ENCODE results near the gene TNFRSF6B.

The TNFRSF6B gene

DNA sequence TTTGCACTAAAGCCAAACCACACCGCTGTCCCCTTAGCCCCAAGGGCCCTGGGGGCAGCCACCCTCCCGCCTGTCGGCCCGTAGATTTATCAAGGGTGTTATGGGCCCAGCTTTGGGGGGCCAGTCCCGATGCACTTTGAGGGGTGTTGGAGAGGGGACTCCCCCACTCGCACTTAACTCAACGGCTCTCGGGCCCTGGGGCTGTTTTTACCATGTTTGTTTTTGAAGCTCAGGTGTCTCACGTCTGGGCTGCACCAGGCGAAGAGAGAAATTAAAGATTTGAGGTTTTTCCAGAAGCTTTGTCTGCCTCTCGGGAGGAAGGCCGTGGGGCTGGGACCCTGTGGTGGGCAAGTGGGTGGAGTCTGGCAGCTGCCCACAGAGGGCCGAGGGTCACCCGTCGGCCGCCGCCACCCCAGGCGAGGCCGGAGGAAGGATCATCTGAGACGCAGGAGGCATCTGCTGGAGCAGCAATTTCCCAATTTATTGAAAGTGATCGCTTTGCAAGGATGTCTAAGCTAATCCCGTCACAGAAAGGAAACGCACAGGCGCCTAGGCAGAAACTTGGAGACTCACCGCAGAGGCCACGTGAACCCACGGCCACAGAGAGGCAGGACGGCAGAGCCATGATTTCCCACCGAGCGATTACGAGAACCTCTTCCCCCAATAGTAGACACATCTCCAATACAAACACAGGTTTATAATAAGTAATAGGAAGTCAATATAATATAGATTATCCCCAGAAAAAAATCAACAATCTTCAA is 46.9 kb downstream of the TNFRSF6B start:
- H3K27ac ChIP-seq: no peak overlapping the region

GRCh38 chr20:63744158-63744557 is 47.7 kb downstream of the TNFRSF6B start:
- TF ChIP-seq, protein P1, sequence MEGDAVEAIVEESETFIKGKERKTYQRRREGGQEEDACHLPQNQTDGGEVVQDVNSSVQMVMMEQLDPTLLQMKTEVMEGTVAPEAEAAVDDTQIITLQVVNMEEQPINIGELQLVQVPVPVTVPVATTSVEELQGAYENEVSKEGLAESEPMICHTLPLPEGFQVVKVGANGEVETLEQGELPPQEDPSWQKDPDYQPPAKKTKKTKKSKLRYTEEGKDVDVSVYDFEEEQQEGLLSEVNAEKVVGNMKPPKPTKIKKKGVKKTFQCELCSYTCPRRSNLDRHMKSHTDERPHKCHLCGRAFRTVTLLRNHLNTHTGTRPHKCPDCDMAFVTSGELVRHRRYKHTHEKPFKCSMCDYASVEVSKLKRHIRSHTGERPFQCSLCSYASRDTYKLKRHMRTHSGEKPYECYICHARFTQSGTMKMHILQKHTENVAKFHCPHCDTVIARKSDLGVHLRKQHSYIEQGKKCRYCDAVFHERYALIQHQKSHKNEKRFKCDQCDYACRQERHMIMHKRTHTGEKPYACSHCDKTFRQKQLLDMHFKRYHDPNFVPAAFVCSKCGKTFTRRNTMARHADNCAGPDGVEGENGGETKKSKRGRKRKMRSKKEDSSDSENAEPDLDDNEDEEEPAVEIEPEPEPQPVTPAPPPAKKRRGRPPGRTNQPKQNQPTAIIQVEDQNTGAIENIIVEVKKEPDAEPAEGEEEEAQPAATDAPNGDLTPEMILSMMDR (IDR thresholded peaks at IDR 0.05): no peak
- TF ChIP-seq ZFX (IDR thresholded peaks at IDR 0.05; ENCODE audit: borderline replicate concordance): no peak

More for the DNA sequence above, 46.9 kb downstream of the TNFRSF6B start:
- TF ChIP-seq ZFX (IDR thresholded peaks at IDR 0.05; ENCODE audit: borderline replicate concordance): no peak
- TF ChIP-seq, protein P1 (IDR thresholded peaks at IDR 0.05): no peak

DNA sequence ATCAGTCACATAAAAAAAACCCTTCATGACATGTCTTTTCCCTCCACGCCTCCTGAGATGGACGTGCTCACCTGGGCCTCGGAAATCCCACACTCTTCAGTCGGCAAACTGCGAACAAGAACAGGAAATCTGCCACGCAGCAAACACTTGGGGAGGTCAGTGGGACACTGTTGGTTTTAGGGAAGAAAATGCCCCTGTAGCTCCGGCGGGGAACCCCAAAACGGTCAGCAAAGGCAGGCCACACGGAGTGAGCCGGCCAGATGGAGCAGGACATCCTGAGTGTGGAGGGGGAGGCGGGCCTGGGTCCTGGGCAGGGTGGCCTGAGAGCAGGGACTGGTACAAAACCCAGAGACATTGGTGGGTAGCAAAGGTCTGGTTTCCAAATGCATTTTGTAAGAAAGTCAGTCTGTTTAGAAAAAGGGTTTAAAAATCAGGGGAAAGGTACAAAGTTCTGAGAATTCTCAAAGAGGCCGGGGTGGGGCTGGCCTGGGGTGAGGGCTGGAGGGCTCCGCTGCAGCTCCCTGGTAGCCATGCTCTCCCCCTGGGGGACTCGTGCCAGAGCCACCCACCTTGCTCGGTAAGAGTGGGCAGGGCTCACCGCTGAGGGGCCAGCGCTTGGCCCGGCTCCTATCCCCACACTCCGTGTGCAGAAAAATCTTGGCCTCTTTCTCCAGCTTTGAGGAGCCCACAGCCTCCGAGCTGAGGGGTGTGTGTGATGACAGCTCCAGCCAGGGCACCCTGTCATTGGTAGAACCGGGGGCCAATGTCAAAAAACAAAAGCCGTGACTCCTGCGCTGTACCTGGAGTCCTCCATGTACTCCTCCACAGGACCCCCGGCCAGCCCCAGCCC is 48.3 kb downstream of the TNFRSF6B start:
- TF ChIP-seq, protein P1 (IDR thresholded peaks at IDR 0.05): no peak
- no peak for TF ChIP-seq ZFX (IDR thresholded peaks at IDR 0.05; ENCODE audit: borderline replicate concordance)
- H3K27ac ChIP-seq: no peak overlapping the region

More at GRCh38 chr20:63744158-63744557, 47.7 kb downstream of the TNFRSF6B start:
- H3K27ac ChIP-seq: no peak overlapping the region

GRCh38 chr20:63745424-63745805 is 49.0 kb downstream of the TNFRSF6B start:
- TF ChIP-seq, protein P1 (IDR thresholded peaks at IDR 0.05): no peak
- no peak for TF ChIP-seq ZFX (IDR thresholded peaks at IDR 0.05; ENCODE audit: borderline replicate concordance)
- H3K27ac ChIP-seq: no peak overlapping the region

DNA sequence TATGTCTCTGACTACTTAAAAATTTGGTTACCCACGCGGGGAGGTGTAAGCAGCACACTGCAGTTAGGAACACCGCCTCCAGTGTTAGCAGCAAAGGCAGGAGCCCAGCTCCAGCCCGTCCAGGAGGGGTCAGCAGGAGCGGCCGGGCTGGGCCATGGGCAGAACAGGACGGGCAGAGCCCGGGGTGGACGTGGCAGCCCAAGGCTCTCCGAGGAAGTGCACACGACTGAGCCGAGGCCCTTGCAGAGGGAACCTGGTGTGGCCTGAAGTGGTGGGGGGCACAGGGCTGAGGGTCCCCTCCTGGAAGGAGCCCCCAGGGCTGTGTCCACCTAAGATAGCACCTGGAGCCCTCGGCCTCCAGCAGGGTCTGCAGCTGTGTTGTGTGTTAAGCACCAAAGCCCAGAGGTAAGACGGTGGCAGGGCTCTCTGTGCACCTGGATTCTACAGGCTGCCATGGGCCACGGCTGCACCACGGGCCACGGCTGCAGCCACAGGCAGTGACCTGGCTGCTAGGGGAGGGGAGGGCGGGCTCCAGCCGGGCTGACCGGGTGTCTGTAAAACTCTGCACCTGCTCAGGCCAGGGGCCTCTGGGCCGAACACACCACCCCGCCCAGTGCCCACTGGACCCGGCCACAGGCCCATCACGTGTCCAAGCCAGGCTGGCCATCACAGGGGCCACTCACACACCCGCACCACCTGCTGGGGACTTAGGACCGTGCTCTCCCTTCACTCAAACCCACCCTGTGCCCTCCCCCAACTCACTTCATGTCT is 49.7 kb downstream of the TNFRSF6B start:
- TF ChIP-seq ZFX (IDR thresholded peaks at IDR 0.05; ENCODE audit: borderline replicate concordance): no peak
- TF ChIP-seq, protein P1 (IDR thresholded peaks at IDR 0.05): no peak
- no peak overlapping the region for H3K27ac ChIP-seq

DNA sequence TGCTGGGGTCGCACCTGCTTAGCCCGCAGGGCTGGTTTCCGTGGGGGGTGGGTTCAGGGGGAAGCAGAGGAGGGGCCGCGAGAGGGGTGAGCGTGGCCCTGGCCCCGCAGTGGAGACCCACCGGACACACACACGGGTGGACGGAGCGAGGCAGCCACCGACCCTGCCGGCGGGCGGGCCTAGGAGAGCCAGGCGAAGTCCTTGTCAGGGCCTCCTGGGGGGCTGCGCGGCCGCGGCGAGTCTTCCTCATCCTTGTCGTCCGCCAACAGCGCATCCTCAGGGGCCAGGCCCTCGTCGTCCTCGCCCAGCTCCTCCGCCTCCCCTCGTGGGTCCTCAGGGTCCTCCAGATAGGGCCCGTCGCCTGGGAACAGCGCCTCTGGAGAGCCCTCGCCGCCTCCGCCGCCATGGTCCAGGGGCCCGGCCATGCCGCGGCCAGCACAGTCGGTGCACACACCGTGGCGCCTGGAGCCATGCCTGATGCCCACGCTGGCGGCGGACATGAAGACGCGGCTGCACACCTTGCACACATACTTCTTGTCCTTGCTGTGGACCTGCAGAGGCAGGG is 50.4 kb downstream of the TNFRSF6B start:
- H3K27ac ChIP-seq: no peak overlapping the region
- TF ChIP-seq, protein P1 (IDR thresholded peaks at IDR 0.05): no peak
- TF ChIP-seq ZFX (IDR thresholded peaks at IDR 0.05; ENCODE audit: borderline replicate concordance): no peak

Measured in 22Rv1 (cell line).